ENCODE data around the gene BICC1. TPM values are rescaled to one million over a fixed set of nuclear protein-coding genes. Genes with fewer than 3 reads are reported as not detected.

The BICC1 gene
- total RNA-seq, 2 experiments from 2014 or later = not detected

GRCh38 chr10:58746474-58747185 lies 234.0 kb downstream of the BICC1 start:
- H3K27ac Mint-ChIP-seq = no peak overlapping the region
- H3K4me3 Mint-ChIP-seq = no peak overlapping the region
- no peaks in the 10 kb centered on the region for H3K4me1 Mint-ChIP-seq
- H3K27me3 Mint-ChIP-seq = peaks cover 2% of the 10 kb centered on the region
- intact Hi-C loops (cut with DNase I, micrococcal nuclease) = no loop called here
- no peak for ATAC-seq
- ChIA-PET CTCF (no interaction called here), POLR2A (no interaction called here)
- DNase-seq = no peak
- H3K9me3 Mint-ChIP-seq (ENCODE audit: low read depth) = no peaks in the 10 kb centered on the region
- no peaks in the 10 kb centered on the region for H3K36me3 Mint-ChIP-seq (ENCODE audit: low read depth)

DNA sequence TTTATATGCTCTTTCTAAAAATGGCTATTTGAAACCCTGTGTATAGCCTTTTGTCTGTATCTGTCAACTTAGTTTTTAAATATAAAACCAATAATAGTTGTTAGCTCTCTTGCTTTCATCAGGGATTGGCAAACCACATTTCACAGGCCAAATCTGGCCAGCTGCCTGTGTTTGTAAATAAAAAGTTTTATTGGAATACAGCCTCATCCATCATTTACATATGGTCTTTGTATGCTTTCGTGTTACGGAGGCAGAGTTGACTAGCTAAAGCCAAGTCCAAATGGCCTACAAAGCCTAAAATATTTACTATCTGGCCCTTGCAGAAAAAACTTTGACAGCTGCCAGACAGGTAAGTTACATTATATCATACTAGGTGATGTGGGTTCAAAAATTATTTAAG lies 235.0 kb downstream of the BICC1 start:
- Mint-ChIP-seq H3K9me3 (ENCODE audit: low read depth) (no peaks in the 10 kb centered on the region), H3K27me3 (peaks cover 2% of the 10 kb centered on the region), H3K4me1 (no peaks in the 10 kb centered on the region), H3K36me3 (ENCODE audit: low read depth) (no peaks in the 10 kb centered on the region), H3K27ac (no peak overlapping the region), H3K4me3 (no peak overlapping the region)
- intact Hi-C loops (cut with DNase I, micrococcal nuclease) = no loop called here
- ChIA-PET POLR2A (no interaction called here), CTCF (no interaction called here)
- DNase-seq (no peak), ATAC-seq (no peak)

- no peaks in the 10 kb centered on the region for H3K4me1 Mint-ChIP-seq
- H3K4me3 Mint-ChIP-seq = no peak overlapping the region
- CTCF ChIA-PET = no interaction called here
- no peaks in the 10 kb centered on the region for H3K27me3 Mint-ChIP-seq
- POLR2A ChIA-PET = no interaction called here
- DNase-seq (no peak), ATAC-seq (no peak)
- no peaks in the 10 kb centered on the region for H3K9me3 Mint-ChIP-seq (ENCODE audit: low read depth)
- no peaks in the 10 kb centered on the region for H3K36me3 Mint-ChIP-seq (ENCODE audit: low read depth)
- intact Hi-C loops (cut with DNase I, micrococcal nuclease) = no loop called here
- H3K27ac Mint-ChIP-seq = no peak overlapping the region
Observed at GRCh38 chr10:58752665-58753064, 240.0 kb downstream of the BICC1 start.

DNA sequence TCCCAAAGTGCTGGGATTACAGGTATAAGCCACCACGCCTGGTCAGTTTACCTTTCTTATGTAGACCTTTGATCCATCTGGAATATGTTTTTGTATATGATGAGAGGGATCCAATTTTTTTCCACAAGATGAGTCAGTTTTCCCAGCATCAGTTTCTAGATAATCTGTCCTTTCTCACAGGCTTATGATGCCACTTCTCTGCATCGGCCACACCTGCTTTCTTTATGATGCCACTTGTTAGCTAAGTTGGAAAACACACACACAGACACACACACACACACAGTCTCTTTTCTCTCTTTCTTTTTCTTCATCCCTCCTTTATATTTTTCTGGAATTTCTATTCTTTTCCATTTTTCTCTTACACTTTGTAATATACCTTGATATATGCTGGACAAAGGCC lies 240.8 kb downstream of the BICC1 start:
- POLR2A ChIA-PET = no interaction called here
- no peak for DNase-seq
- Mint-ChIP-seq H3K36me3 (ENCODE audit: low read depth) (no peaks in the 10 kb centered on the region), H3K9me3 (ENCODE audit: low read depth) (no peaks in the 10 kb centered on the region), H3K27me3 (peaks cover 3% of the 10 kb centered on the region), H3K4me3 (no peak overlapping the region), H3K27ac (no peak overlapping the region), H3K4me1 (no peaks in the 10 kb centered on the region)
- CTCF ChIA-PET = no interaction called here
- intact Hi-C loops (cut with DNase I, micrococcal nuclease) = no loop called here
- ATAC-seq = no peak

- peaks cover 3% of the 10 kb centered on the region for H3K27me3 Mint-ChIP-seq
- H3K9me3 Mint-ChIP-seq (ENCODE audit: low read depth) = no peaks in the 10 kb centered on the region
- DNase-seq (no peak), ATAC-seq (no peak)
- H3K36me3 Mint-ChIP-seq (ENCODE audit: low read depth) = no peaks in the 10 kb centered on the region
- intact Hi-C loops (cut with DNase I, micrococcal nuclease) = no loop called here
- H3K4me1 Mint-ChIP-seq = no peaks in the 10 kb centered on the region
- ChIA-PET CTCF (no interaction called here), POLR2A (no interaction called here)
- no peak overlapping the region for H3K4me3 Mint-ChIP-seq
- H3K27ac Mint-ChIP-seq = no peak overlapping the region
Observed at GRCh38 chr10:58754469-58755339, 242.0 kb downstream of the BICC1 start.

DNA sequence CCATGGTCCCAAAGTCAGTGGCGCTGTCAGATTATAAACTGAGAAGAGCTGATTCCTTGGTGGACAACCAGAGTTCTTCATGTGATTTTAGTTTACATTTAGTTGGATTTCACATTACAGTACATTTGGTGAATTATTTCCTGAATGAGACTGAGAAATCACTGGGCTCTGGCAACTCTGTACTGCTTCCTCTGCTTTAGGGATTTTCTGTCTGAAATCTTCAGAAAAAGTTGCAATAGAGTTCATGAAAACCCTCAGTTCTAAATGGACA lies 242.6 kb downstream of the BICC1 start:
- ATAC-seq (no peak), DNase-seq (no peak)
- H3K4me1 Mint-ChIP-seq = no peaks in the 10 kb centered on the region
- CTCF ChIA-PET = no interaction called here
- peaks cover 3% of the 10 kb centered on the region for H3K27me3 Mint-ChIP-seq
- no peaks in the 10 kb centered on the region for H3K9me3 Mint-ChIP-seq (ENCODE audit: low read depth)
- POLR2A ChIA-PET = no interaction called here
- no peaks in the 10 kb centered on the region for H3K36me3 Mint-ChIP-seq (ENCODE audit: low read depth)
- intact Hi-C loops (cut with DNase I, micrococcal nuclease) = no loop called here
- no peak overlapping the region for H3K27ac Mint-ChIP-seq
- H3K4me3 Mint-ChIP-seq = no peak overlapping the region

- Mint-ChIP-seq H3K27ac (no peak overlapping the region), H3K36me3 (ENCODE audit: low read depth) (no peaks in the 10 kb centered on the region), H3K4me1 (no peaks in the 10 kb centered on the region), H3K27me3 (peaks cover 3% of the 10 kb centered on the region), H3K9me3 (ENCODE audit: low read depth) (no peaks in the 10 kb centered on the region), H3K4me3 (no peak overlapping the region)
- DNase-seq = no peak
- intact Hi-C loops (cut with DNase I, micrococcal nuclease) = no loop called here
- ChIA-PET POLR2A (no interaction called here), CTCF (no interaction called here)
- ATAC-seq = no peak
Observed at GRCh38 chr10:58755677-58756076, 243.0 kb downstream of the BICC1 start.

GRCh38 chr10:58756130-58756719 lies 243.6 kb downstream of the BICC1 start:
- ATAC-seq (no peak), DNase-seq (no peak)
- H3K36me3 Mint-ChIP-seq (ENCODE audit: low read depth) = no peaks in the 10 kb centered on the region
- ChIA-PET POLR2A (no interaction called here), CTCF (no interaction called here)
- peaks cover 3% of the 10 kb centered on the region for H3K27me3 Mint-ChIP-seq
- no peak overlapping the region for H3K27ac Mint-ChIP-seq
- intact Hi-C loops (cut with DNase I, micrococcal nuclease) = no loop called here
- H3K9me3 Mint-ChIP-seq (ENCODE audit: low read depth) = no peaks in the 10 kb centered on the region
- H3K4me3 Mint-ChIP-seq = no peak overlapping the region
- H3K4me1 Mint-ChIP-seq = no peaks in the 10 kb centered on the region

DNA sequence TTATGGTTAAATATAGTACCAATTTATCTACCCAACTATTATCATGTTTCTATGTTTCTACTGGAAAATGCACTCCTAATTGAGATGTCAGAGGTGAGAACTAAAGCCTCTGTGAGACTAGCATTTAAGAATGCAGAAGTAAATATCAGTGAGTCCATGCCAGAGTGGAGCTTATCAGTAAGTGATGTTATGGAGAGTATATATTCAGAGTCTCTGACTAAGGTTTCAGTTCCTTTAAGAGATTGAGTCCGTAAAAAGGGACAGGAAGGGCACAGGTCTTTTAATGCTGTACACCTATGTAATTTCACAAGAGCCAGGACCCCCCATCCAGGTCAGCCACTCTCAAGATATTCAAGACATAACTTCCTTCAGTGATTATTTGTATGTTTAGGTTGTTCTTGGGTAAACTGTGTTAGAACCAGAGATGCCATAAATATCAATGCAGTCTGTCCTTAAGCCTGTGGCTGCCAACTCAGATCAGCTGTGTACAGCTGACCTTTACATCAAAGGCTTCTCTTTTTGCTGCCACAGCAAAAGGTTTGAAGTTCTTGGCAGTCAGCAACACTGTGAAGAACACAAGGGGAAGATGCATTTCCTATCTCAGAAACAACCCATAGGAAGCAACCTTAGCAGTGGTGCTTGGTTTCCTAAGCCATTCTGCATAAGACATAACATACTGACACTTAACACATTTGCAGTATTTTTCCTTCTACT lies 244.8 kb downstream of the BICC1 start:
- Mint-ChIP-seq H3K4me1 (no peaks in the 10 kb centered on the region), H3K27me3 (peaks cover 3% of the 10 kb centered on the region), H3K9me3 (ENCODE audit: low read depth) (no peaks in the 10 kb centered on the region), H3K27ac (no peak overlapping the region), H3K36me3 (ENCODE audit: low read depth) (no peaks in the 10 kb centered on the region), H3K4me3 (no peak overlapping the region)
- ATAC-seq (no peak), DNase-seq (no peak)
- CTCF ChIA-PET = no interaction called here
- POLR2A ChIA-PET = no interaction called here
- intact Hi-C loops (cut with DNase I, micrococcal nuclease) = no loop called here

DNA sequence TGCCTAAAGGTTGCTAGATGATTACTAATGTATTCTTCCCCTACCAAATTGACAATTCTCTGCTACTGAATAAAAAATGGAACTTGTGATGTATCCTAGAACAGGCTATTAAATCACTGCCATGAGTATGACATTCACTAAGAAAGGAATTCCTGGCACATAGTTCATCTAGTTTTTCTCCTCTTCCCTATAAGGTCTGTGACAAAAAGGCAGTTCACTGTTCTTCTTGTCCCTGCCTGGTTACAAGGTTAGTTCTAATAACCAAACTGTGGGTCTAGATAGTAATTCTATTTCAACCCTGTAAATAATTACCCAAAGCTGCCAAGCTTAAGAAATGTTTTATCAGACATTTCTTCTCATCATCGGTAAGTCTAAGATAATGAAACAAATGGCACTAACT lies 245.6 kb downstream of the BICC1 start:
- CTCF ChIA-PET = no interaction called here
- Mint-ChIP-seq H3K27ac (no peak overlapping the region), H3K9me3 (ENCODE audit: low read depth) (no peaks in the 10 kb centered on the region), H3K27me3 (peaks cover 3% of the 10 kb centered on the region), H3K4me1 (no peaks in the 10 kb centered on the region), H3K36me3 (ENCODE audit: low read depth) (no peaks in the 10 kb centered on the region), H3K4me3 (no peak overlapping the region)
- POLR2A ChIA-PET = no interaction called here
- intact Hi-C loops (cut with DNase I, micrococcal nuclease) = no loop called here
- DNase-seq (no peak), ATAC-seq (no peak)

GRCh38 chr10:58764087-58764747 lies 251.5 kb downstream of the BICC1 start:
- H3K9me3 Mint-ChIP-seq (ENCODE audit: low read depth) = peaks cover 6% of the 10 kb centered on the region
- H3K36me3 Mint-ChIP-seq (ENCODE audit: low read depth) = no peaks in the 10 kb centered on the region
- CTCF ChIA-PET = interaction anchor here (0.8 kb wide), 1 partner anchor 17 kb away, joined by 3 read pairs; no protein-coding TSS in a partner anchor
- intact Hi-C loops (cut with DNase I, micrococcal nuclease) = no loop called here
- no peak for ATAC-seq
- H3K27me3 Mint-ChIP-seq = no peaks in the 10 kb centered on the region
- H3K4me1 Mint-ChIP-seq = no peaks in the 10 kb centered on the region
- POLR2A ChIA-PET = no interaction called here
- H3K4me3 Mint-ChIP-seq = no peak overlapping the region
- no peak overlapping the region for H3K27ac Mint-ChIP-seq
- DNase-seq = no peak

Data from activated CD4-positive, alpha-beta T cell treated with anti-CD3 and anti-CD28 coated beads for 36 hours (primary cell).